ENCODE measurements around the gene TVP23A. TPM values are rescaled to one million over a fixed set of nuclear protein-coding genes. Genes with fewer than 3 reads are reported as not detected.

TVP23A gene
- total and polyA plus RNA-seq, 12 donors = 0.17 to 9.8 (median 0.68) TPM; not detected in 1

DNA sequence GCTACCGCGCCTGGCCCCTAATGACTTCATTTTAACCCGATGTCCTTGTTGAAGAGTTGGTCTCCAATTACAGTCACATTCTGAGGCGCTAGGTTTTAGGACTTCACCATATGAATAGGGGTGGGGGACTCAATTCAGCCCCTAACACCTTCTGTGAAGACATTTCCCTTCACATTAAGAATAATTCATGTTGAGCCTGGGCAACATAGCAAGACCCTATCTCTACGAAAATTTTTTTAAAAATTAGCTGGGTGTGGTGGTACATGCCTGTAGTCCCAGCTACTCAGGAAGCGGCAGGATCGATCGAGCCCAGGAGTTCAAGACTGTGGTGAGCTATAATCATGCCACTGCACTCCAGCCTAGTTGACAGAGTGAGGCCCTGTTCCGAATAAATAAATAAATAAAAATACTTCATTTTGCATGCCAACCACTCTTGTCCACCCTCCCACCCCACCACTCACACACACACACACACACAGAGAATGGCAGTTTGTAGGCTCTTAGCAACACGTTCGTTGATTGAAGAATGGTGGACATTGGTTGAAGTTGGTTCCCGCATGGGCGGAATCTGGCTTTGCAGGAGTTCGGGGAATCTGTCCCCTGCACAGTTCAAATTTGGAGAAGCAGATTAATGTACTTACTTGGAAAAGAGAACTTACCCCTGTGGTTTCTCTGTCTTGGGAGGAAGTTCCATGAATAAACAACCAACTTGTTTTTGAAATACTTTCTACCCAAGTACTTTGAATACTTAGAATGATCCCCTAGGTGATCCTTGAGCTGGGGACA, 27.8 kb upstream of the TVP23A start:
- H3K27ac ChIP-seq = peak overlapping the region in 2 of 5 donors; percentile 3 to 83
- H3K36me3 ChIP-seq (replicated peaks in 1 of 2) = no peaks in the 10 kb centered on the region
- TF ChIP-seq, protein P1, sequence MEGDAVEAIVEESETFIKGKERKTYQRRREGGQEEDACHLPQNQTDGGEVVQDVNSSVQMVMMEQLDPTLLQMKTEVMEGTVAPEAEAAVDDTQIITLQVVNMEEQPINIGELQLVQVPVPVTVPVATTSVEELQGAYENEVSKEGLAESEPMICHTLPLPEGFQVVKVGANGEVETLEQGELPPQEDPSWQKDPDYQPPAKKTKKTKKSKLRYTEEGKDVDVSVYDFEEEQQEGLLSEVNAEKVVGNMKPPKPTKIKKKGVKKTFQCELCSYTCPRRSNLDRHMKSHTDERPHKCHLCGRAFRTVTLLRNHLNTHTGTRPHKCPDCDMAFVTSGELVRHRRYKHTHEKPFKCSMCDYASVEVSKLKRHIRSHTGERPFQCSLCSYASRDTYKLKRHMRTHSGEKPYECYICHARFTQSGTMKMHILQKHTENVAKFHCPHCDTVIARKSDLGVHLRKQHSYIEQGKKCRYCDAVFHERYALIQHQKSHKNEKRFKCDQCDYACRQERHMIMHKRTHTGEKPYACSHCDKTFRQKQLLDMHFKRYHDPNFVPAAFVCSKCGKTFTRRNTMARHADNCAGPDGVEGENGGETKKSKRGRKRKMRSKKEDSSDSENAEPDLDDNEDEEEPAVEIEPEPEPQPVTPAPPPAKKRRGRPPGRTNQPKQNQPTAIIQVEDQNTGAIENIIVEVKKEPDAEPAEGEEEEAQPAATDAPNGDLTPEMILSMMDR (IDR thresholded peaks at IDR 0.05) = no peak
- TF ChIP-seq POLR2A (IDR thresholded peaks at IDR 0.05) = no peak
- no peaks in the 10 kb centered on the region for H3K27me3 ChIP-seq
- H3K4me1 ChIP-seq (replicated peaks in 1 of 2) = peaks cover 9 to 18% of the 10 kb centered on the region in 2 donors
- no peaks in the 10 kb centered on the region for H3K9me3 ChIP-seq (replicated peaks in 1 of 3)
- 81 to 87% (median 82%) methylated on average over 11 to 14 of the region's 14 CpGs for WGBS, 4 donors
- intact Hi-C loops (cut with DNase I) = no loop called here
- no peak for DNase-seq
- no peak overlapping the region for H3K4me3 ChIP-seq

DNA sequence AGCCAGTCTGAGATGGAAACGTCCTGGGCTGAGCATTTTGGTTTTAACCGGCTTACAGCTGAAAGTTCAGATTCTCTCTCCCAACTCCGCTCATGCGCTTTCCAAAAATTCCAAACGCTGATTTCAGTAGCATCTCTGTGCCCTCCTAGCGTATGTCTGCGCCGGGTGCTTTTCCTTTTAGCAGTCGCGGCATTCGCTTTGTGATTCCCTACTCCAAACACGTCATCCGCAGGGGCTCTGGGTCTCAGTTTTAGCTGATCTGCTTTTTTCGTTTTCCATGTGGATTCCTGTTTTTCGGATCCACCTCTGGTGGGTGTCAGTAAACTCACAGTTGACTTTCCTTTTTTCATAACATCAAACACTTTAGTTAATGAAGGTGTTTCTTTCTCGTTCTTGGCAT, 22.1 kb upstream of the TVP23A start:
- no peak for DNase-seq
- no peaks in the 10 kb centered on the region for H3K27me3 ChIP-seq
- H3K4me1 ChIP-seq (replicated peaks in 1 of 2) = peaks cover 9 to 10% of the 10 kb centered on the region in 2 donors
- H3K9me3 ChIP-seq (replicated peaks in 1 of 3) = no peaks in the 10 kb centered on the region
- TF ChIP-seq, protein P1 (IDR thresholded peaks at IDR 0.05) = no peak
- no peak for TF ChIP-seq POLR2A (IDR thresholded peaks at IDR 0.05)
- intact Hi-C loops (cut with DNase I) = no loop called here
- H3K4me3 ChIP-seq = no peak overlapping the region
- H3K27ac ChIP-seq = no peak overlapping the region
- H3K36me3 ChIP-seq (replicated peaks in 1 of 2) = no peaks in the 10 kb centered on the region
- 61 to 82% (median 77%) methylated on average over 16 of the region's 16 CpGs for WGBS, 4 donors

DNA sequence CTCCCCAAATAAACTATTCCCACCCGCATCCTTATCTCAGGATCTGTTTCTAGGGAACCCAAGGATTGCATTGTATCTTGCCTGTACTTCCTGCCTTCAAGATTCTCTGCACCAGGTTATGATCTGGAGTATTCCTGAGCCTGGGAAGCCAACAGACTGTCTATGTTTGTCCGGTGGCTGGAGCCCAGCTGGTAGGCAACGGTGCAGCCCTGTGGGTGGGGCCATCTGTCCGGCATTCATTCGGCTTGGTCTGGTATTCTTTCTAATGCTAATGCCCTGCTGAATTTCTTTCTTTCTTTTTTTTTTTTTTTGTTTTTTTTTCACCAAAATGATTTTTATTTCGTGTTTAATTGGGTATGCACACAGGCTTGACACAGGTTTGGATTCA, 20.7 kb upstream of the TVP23A start:
- no peak overlapping the region for H3K27ac ChIP-seq
- no peak overlapping the region for H3K4me3 ChIP-seq
- WGBS, 4 donors = 60 to 68% (median 62%) methylated on average over 6 of the region's 6 CpGs
- intact Hi-C loops (cut with DNase I) = loop anchor here in 1 of 2 donors (10.0 kb wide), 1 partner anchor 76 kb away; no protein-coding TSS in a partner anchor
- H3K36me3 ChIP-seq (replicated peaks in 1 of 2) = no peaks in the 10 kb centered on the region
- TF ChIP-seq POLR2A (IDR thresholded peaks at IDR 0.05) = no peak
- TF ChIP-seq, protein P1 (IDR thresholded peaks at IDR 0.05) = no peak
- H3K27me3 ChIP-seq = no peaks in the 10 kb centered on the region
- peaks cover 9 to 10% of the 10 kb centered on the region in 2 donors for H3K4me1 ChIP-seq (replicated peaks in 1 of 2)
- H3K9me3 ChIP-seq (replicated peaks in 1 of 3) = no peaks in the 10 kb centered on the region
- peak in 2 of 7 donors; percentile 26 to 31 for DNase-seq

DNA sequence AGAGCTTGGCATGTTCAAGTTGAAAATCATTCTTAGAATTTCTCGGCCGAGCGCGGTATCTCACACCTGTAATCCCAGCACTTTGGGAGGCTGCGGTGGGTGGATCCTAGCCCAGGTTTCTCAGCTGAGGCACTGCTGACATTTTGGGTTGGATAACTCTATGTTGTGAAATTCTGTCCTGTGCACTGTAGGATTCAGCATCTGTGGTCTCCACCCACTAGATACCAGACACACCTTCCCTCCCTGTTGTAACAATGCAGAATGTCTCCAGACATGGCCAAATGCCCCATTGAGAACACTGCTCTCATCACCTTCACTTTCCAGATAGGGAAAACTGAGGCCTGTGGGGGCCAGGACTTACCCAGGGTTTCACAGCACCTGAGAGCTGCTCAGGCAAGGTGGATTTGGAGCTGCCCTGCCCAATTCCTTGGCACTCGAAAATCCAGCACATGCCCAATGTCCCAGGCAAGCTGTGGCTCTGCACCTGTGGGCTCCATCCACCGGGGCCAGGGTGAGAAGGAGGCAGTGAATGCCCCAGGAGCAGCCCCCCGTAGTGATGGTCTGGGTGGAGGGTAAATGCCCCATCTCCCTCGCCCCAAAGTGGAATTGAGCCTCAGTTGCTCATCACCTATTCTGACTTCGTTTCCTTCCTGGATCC, 20.2 kb upstream of the TVP23A start:
- intact Hi-C loops (cut with DNase I) = loop anchor here in 1 of 2 donors (10.0 kb wide), 1 partner anchor 76 kb away; no protein-coding TSS in a partner anchor
- TF ChIP-seq, protein P1 (IDR thresholded peaks at IDR 0.05) = no peak
- no peak for TF ChIP-seq POLR2A (IDR thresholded peaks at IDR 0.05)
- no peaks in the 10 kb centered on the region for H3K36me3 ChIP-seq (replicated peaks in 1 of 2)
- no peak overlapping the region for H3K4me3 ChIP-seq
- peaks cover 9 to 10% of the 10 kb centered on the region in 2 donors for H3K4me1 ChIP-seq (replicated peaks in 1 of 2)
- DNase-seq = peak in 1 of 7 donors; percentile 7
- no peaks in the 10 kb centered on the region for H3K9me3 ChIP-seq (replicated peaks in 1 of 3)
- WGBS, 4 donors = 82 to 94% (median 85%) methylated on average over 9 to 10 of the region's 10 CpGs
- H3K27ac ChIP-seq = no peak overlapping the region
- no peaks in the 10 kb centered on the region for H3K27me3 ChIP-seq
